Measurements from ENCODE around the gene HTRA3.

DNA sequence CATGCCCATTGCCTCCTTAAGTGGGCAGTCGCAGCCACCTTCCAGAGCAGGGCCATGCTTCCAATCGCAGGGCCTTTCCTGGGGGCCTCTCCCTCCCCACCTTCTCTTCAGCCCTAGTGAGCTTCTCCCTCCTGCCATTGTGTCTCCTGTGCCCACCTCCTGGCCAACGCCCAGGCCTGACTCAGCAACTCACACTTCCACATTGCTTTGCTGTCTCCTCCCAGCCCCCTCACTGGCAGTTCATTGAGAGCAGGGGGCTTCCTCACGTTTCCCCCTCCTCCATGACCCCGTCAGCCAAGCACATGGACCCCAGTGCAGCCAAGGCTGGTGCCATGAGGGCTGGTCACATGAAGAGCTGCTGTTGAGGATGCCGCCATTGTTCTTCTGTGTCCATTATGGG, 25.9 kb downstream of the HTRA3 start:
- TF ChIP-seq SP2 (tag by site-specific recombination; IDR thresholded peaks at IDR 0.05) (no peak), ZBTB7A (tag by site-specific recombination; IDR thresholded peaks at IDR 0.05; ENCODE audit: low read depth) (no peak), TRIM28 (IDR thresholded peaks at IDR 0.05; ENCODE audit: borderline replicate concordance, low read length) (no peak), ZNF121 (tag by site-specific recombination; IDR thresholded peaks at IDR 0.05) (no peak), ZNF837 (tag by site-specific recombination; IDR thresholded peaks at IDR 0.05) (no peak), RBAK (tag by site-specific recombination; IDR thresholded peaks at IDR 0.05) (no peak)
- TF ChIP-seq, protein P1, sequence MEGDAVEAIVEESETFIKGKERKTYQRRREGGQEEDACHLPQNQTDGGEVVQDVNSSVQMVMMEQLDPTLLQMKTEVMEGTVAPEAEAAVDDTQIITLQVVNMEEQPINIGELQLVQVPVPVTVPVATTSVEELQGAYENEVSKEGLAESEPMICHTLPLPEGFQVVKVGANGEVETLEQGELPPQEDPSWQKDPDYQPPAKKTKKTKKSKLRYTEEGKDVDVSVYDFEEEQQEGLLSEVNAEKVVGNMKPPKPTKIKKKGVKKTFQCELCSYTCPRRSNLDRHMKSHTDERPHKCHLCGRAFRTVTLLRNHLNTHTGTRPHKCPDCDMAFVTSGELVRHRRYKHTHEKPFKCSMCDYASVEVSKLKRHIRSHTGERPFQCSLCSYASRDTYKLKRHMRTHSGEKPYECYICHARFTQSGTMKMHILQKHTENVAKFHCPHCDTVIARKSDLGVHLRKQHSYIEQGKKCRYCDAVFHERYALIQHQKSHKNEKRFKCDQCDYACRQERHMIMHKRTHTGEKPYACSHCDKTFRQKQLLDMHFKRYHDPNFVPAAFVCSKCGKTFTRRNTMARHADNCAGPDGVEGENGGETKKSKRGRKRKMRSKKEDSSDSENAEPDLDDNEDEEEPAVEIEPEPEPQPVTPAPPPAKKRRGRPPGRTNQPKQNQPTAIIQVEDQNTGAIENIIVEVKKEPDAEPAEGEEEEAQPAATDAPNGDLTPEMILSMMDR (tag by site-specific recombination; IDR thresholded peaks at IDR 0.05): no peak
- TF ChIP-seq, protein P2, sequence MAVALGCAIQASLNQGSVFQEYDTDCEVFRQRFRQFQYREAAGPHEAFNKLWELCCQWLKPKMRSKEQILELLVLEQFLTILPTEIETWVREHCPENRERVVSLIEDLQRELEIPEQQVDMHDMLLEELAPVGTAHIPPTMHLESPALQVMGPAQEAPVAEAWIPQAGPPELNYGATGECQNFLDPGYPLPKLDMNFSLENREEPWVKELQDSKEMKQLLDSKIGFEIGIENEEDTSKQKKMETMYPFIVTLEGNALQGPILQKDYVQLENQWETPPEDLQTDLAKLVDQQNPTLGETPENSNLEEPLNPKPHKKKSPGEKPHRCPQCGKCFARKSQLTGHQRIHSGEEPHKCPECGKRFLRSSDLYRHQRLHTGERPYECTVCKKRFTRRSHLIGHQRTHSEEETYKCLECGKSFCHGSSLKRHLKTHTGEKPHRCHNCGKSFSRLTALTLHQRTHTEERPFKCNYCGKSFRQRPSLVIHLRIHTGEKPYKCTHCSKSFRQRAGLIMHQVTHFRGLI (tag by site-specific recombination; IDR thresholded peaks at IDR 0.05): no peak
- TF ChIP-seq, protein P3, sequence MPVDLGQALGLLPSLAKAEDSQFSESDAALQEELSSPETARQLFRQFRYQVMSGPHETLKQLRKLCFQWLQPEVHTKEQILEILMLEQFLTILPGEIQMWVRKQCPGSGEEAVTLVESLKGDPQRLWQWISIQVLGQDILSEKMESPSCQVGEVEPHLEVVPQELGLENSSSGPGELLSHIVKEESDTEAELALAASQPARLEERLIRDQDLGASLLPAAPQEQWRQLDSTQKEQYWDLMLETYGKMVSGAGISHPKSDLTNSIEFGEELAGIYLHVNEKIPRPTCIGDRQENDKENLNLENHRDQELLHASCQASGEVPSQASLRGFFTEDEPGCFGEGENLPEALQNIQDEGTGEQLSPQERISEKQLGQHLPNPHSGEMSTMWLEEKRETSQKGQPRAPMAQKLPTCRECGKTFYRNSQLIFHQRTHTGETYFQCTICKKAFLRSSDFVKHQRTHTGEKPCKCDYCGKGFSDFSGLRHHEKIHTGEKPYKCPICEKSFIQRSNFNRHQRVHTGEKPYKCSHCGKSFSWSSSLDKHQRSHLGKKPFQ (tag by site-specific recombination; IDR thresholded peaks at IDR 0.05): no peak
- TF ChIP-seq, protein P4, sequence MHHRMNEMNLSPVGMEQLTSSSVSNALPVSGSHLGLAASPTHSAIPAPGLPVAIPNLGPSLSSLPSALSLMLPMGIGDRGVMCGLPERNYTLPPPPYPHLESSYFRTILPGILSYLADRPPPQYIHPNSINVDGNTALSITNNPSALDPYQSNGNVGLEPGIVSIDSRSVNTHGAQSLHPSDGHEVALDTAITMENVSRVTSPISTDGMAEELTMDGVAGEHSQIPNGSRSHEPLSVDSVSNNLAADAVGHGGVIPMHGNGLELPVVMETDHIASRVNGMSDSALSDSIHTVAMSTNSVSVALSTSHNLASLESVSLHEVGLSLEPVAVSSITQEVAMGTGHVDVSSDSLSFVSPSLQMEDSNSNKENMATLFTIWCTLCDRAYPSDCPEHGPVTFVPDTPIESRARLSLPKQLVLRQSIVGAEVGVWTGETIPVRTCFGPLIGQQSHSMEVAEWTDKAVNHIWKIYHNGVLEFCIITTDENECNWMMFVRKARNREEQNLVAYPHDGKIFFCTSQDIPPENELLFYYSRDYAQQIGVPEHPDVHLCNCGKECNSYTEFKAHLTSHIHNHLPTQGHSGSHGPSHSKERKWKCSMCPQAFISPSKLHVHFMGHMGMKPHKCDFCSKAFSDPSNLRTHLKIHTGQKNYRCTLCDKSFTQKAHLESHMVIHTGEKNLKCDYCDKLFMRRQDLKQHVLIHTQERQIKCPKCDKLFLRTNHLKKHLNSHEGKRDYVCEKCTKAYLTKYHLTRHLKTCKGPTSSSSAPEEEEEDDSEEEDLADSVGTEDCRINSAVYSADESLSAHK (tag by site-specific recombination; IDR thresholded peaks at IDR 0.05): no peak
- TF ChIP-seq, protein P5, sequence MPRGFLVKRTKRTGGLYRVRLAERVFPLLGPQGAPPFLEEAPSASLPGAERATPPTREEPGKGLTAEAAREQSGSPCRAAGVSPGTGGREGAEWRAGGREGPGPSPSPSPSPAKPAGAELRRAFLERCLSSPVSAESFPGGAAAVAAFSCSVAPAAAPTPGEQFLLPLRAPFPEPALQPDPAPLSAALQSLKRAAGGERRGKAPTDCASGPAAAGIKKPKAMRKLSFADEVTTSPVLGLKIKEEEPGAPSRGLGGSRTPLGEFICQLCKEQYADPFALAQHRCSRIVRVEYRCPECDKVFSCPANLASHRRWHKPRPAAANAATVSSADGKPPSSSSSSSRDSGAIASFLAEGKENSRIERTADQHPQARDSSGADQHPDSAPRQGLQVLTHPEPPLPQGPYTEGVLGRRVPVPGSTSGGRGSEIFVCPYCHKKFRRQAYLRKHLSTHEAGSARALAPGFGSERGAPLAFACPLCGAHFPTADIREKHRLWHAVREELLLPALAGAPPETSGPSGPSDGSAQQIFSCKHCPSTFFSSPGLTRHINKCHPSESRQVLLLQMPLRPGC (tag by site-specific recombination; IDR thresholded peaks at IDR 0.05): no peak

Data from HEK293 (cell line).